ENCODE results near the gene COA1. TPM values are rescaled to one million over a fixed set of nuclear protein-coding genes. Genes with fewer than 3 reads are reported as not detected.

COA1 gene
- total RNA-seq, 4 donors from 2014 or later: 25.9 to 36.0 (median 31.1) TPM

GRCh38 chr7:43648473-43649406 lies 80.6 kb downstream of the COA1 start:
- intact Hi-C loops (cut with DNase I; ENCODE audit: low total_unique reads): no loop called here
- no peak for DNase-seq (ENCODE audit: low spot score in 2 of 2)
- 26% methylated on average over 8 of the region's 8 CpGs for WGBS, 2 donors
- no peak overlapping the region for H3K4me3 ChIP-seq (ENCODE audit: low read depth, poor library complexity, severe bottlenecking)
- TF ChIP-seq, protein P1, sequence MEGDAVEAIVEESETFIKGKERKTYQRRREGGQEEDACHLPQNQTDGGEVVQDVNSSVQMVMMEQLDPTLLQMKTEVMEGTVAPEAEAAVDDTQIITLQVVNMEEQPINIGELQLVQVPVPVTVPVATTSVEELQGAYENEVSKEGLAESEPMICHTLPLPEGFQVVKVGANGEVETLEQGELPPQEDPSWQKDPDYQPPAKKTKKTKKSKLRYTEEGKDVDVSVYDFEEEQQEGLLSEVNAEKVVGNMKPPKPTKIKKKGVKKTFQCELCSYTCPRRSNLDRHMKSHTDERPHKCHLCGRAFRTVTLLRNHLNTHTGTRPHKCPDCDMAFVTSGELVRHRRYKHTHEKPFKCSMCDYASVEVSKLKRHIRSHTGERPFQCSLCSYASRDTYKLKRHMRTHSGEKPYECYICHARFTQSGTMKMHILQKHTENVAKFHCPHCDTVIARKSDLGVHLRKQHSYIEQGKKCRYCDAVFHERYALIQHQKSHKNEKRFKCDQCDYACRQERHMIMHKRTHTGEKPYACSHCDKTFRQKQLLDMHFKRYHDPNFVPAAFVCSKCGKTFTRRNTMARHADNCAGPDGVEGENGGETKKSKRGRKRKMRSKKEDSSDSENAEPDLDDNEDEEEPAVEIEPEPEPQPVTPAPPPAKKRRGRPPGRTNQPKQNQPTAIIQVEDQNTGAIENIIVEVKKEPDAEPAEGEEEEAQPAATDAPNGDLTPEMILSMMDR (IDR thresholded peaks at IDR 0.05): no peak

DNA sequence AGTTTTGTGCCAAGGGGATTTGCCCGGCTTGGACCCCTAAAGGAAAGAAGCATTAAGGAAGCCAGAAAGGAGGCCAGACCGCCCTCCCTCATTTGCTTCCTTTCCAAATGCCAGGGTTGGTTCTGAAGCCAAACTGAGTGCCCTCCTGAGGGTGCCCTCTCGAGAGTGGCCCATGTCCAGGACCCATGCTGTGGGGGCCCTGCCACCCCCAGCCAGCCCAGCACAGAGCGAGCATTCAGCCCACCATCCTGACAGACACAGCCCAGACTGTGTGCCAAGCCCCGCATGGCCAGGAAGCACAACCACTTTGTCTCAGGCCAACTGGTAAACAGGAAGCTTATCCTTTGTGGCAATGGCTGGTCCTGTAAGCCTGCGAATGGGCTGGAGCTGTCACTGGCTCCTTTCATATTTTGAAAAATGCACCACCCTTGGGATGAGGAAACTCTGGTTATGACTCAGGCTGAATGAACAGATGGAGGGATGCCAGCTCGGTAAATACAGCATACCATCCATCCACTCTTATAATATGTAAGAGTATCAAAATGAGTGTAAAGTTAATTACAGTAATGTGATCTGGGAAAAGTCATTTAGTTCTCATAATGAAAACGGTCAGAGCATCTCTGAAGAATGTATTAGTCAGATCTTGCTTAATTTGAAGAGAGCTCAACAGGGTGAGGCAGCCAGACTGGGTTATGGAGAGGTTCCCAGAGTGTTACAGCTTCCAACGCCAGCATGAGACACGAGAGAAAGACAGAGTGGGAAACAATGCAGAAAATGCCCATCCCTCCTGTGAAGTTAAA lies 81.5 kb downstream of the COA1 start:
- intact Hi-C loops (cut with DNase I; ENCODE audit: low total_unique reads): no loop called here
- TF ChIP-seq, protein P1 (IDR thresholded peaks at IDR 0.05): no peak
- TF ChIP-seq POLR2A (IDR thresholded peaks at IDR 0.05): no peak
- peak; percentile 86 to 90 for DNase-seq (ENCODE audit: low spot score in 2 of 2)
- no peak overlapping the region for H3K4me3 ChIP-seq (ENCODE audit: low read depth, poor library complexity, severe bottlenecking)
- WGBS, 2 donors: 17 to 19% methylated on average over 10 of the region's 10 CpGs

DNA sequence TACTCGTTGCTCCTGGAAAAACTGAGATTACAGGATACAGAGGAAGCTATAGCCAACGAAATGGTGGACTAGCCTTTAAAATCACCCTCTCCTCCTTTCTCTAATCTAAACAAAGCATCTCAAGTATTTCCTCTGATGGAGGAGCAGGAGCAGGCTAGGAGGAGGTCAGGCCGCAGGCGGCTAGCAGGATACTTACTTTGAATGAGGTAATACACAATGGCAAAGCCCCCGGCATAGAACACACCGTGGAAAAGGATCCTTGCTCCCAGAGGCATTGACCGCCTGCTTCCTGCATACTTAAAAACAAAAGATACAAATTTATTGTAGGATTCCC lies 82.0 kb downstream of the COA1 start:
- no peak for DNase-seq (ENCODE audit: low spot score in 2 of 2)
- 43 to 54% methylated on average over 7 of the region's 7 CpGs for WGBS, 2 donors
- intact Hi-C loops (cut with DNase I; ENCODE audit: low total_unique reads): no loop called here
- H3K4me3 ChIP-seq (ENCODE audit: low read depth, poor library complexity, severe bottlenecking): no peak overlapping the region
- TF ChIP-seq, protein P1 (IDR thresholded peaks at IDR 0.05): no peak
- no peak for TF ChIP-seq POLR2A (IDR thresholded peaks at IDR 0.05)

- WGBS, 2 donors: 54 to 57% methylated on average over 8 of the region's 8 CpGs
- TF ChIP-seq, protein P1 (IDR thresholded peaks at IDR 0.05): no peak
- no peak for TF ChIP-seq POLR2A (IDR thresholded peaks at IDR 0.05)
- no peak for DNase-seq (ENCODE audit: low spot score in 2 of 2)
- H3K4me3 ChIP-seq (ENCODE audit: low read depth, poor library complexity, severe bottlenecking): no peak overlapping the region
- intact Hi-C loops (cut with DNase I; ENCODE audit: low total_unique reads): no loop called here
Observed at GRCh38 chr7:43646603-43647338, 82.6 kb downstream of the COA1 start.

DNA sequence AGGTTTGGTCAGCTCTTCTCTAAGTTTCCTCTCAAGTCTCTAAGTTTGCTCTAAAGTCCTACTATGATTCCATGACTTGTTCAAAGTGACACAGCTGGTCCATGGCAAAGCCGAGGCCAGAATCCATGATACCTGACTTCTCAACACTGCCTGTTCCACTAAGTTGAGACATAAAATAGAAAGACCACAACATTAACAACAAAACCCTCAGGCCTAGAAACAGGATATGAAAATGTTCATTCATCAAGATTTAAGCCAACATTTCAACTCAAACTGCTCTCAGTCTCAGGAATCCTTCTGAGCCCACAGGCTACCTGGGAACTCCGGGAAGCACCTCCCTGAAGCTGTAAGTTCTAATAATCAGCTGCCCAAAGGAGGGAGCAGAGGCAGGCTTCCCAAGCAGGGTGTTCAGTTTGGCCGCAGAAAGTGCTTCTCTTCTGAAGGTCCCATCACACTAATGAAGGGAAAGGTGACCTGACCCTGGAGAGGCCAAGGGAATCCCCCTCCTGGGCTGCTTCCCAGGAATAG lies 83.6 kb downstream of the COA1 start:
- DNase-seq (ENCODE audit: low spot score in 2 of 2): no peak
- 87 to 91% methylated on average over 3 of the region's 3 CpGs for WGBS, 2 donors
- H3K4me3 ChIP-seq (ENCODE audit: low read depth, poor library complexity, severe bottlenecking): no peak overlapping the region
- TF ChIP-seq, protein P1 (IDR thresholded peaks at IDR 0.05): no peak
- no peak for TF ChIP-seq POLR2A (IDR thresholded peaks at IDR 0.05)
- intact Hi-C loops (cut with DNase I; ENCODE audit: low total_unique reads): no loop called here

Measured in lower leg skin (tissue), 4 donors.